ENCODE results near the gene SPOCK1. TPM values are rescaled to one million over a fixed set of nuclear protein-coding genes. Genes with fewer than 3 reads are reported as not detected.

The SPOCK1 gene
- total and polyA plus RNA-seq, 2 of the 4 experiments (the other 2 are of a cell fraction) = 5.0 to 20.3 TPM

DNA sequence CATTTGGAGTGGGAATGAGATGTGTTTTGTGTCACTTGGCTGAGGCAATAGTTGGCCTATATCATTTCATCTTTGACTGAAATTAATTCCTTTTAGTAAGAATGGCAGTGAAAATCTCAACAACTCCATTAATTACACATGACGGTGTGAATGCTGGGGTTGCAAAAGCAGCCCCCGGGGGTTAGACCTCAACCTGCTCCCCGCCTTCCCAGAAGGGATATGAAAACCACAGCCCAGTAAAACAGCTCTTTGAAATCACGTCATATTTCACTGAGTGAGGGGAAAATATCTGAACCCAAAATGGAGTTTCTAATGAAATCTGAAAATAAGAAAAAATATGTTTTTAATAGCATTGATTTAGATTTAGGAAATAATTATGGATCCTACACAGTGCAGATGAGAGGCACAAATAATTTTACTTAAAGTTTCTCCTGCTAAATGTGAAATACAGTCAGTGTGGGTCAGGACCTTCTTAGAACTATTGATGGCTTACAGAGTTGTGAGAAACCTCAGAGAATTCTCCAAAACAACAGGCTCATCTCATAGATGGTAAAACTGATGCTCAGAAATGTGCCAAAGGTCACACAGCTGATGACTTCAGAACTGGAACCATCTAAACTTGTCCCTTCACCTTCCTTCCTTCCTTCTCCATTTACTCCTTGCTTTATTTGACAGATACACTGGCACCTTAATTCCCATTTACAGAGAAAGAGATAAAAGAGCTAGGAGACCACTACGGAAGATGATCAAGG lies 96.5 kb downstream of the SPOCK1 start:
- no peaks in the 10 kb centered on the region for H3K9me1 ChIP-seq (ENCODE audit: insufficient read depth, low read length)
- H2BK5ac ChIP-seq (ENCODE audit: low read depth, low read length, poor library complexity, severe bottlenecking) = no peak overlapping the region
- no peak overlapping the region for H2BK20ac ChIP-seq (ENCODE audit: low read depth, low read length)
- intact Hi-C loops (cut with micrococcal nuclease) = no loop called here
- no peaks in the 10 kb centered on the region for H3K4me1 ChIP-seq (ENCODE audit: control insufficient read depth, insufficient read depth, low read length)
- no peak overlapping the region for H2AK5ac ChIP-seq (ENCODE audit: low read depth, low read length)
- H3K9me3 ChIP-seq (ENCODE audit: control insufficient read depth, insufficient read depth, low read length) = no peaks in the 10 kb centered on the region
- no peak overlapping the region for H2BK15ac ChIP-seq (ENCODE audit: low read depth, low read length)
- no peak overlapping the region for H3K14ac ChIP-seq (replicated peaks; ENCODE audit: low read depth, low read length)
- H2BK120ac ChIP-seq (ENCODE audit: low read depth, low read length) = no peak overlapping the region
- H3K79me1 ChIP-seq (ENCODE audit: low read depth in 1 of 2, low read length in 2 of 2) = no peaks in the 10 kb centered on the region
- ATAC-seq (ENCODE audit: low read depth) (no peak), DNase-seq (no peak)
- no peak overlapping the region for H4K5ac ChIP-seq (ENCODE audit: low read depth, low read length)
- ChIA-PET POLR2A (ENCODE audit: unreplicated experiment) (no interaction called here), CTCF (no interaction called here)
- no peaks in the 10 kb centered on the region for H4K20me1 ChIP-seq (ENCODE audit: insufficient read depth, low read length)
- no peak overlapping the region for H2AFZ ChIP-seq (replicated peaks; ENCODE audit: low read length, poor library complexity)
- H3K27me3 ChIP-seq (ENCODE audit: control insufficient read depth, insufficient read depth, low read length) = no peaks in the 10 kb centered on the region
- H3K36me3 ChIP-seq (ENCODE audit: control insufficient read depth, insufficient read depth, low read length) = no peaks in the 10 kb centered on the region
- no CpG with 5 or more reads among the region's 5 CpGs for WGBS, 2 experiments (ENCODE audit: extremely low coverage in 2 of 2, insufficient read length in 1 of 2)
- H3K27ac ChIP-seq (ENCODE audit: insufficient read depth, low read length) = no peak overlapping the region
- H3K9ac ChIP-seq (ENCODE audit: low read depth, low read length) = no peak overlapping the region
- in situ Hi-C loops (cut with MboI; ENCODE audit: low sequenced_read_pairs) = no loop called here
- dilution Hi-C loops (cut with HindIII; ENCODE audit: low sequenced_read_pairs, unreplicated experiment) = no loop called here
- H3K23ac ChIP-seq (ENCODE audit: low read depth, low read length) = no peak overlapping the region
- no peak overlapping the region for H3K4me3 ChIP-seq (ENCODE audit: insufficient read depth, low read depth, low read length)
- no peak overlapping the region for H4K91ac ChIP-seq (ENCODE audit: insufficient read depth, low read depth, low read length)
- no peak overlapping the region for H3K4me2 ChIP-seq (ENCODE audit: low read depth, low read length)
- H3K4ac ChIP-seq (ENCODE audit: low read depth, low read length) = no peak overlapping the region
- no TSS peak for BruUV-seq (replicated peaks)
- H3K18ac ChIP-seq (ENCODE audit: low read depth, low read length) = no peak overlapping the region
- no peak overlapping the region for H2AK9ac ChIP-seq (replicated peaks; ENCODE audit: low read depth, low read length, poor library complexity)
- H3K56ac ChIP-seq (ENCODE audit: extremely low read depth, insufficient read depth, low read length) = no peak overlapping the region
- no peak for TF ChIP-seq RFX5 (IDR thresholded peaks at IDR 0.05; ENCODE audit: low read depth, low read length)
- no peak for TF ChIP-seq MAFK (IDR thresholded peaks at IDR 0.05; ENCODE audit: low read depth, low read length)
- no peak for TF ChIP-seq CEBPB (IDR thresholded peaks at IDR 0.05; ENCODE audit: low read depth, low read length)
- no peak for TF ChIP-seq CHD1 (IDR thresholded peaks at IDR 0.05; ENCODE audit: low read depth, low read length)
- TF ChIP-seq MXI1 (IDR thresholded peaks at IDR 0.05; ENCODE audit: borderline replicate concordance, low read depth, low read length) = no peak
- no peak for TF ChIP-seq RCOR1 (IDR thresholded peaks at IDR 0.05; ENCODE audit: insufficient replicate concordance, low read length)
- no peak overlapping the region for H4K8ac ChIP-seq (ENCODE audit: low read depth in 2 of 2, low read length in 2 of 2)

Data from IMR-90 (cell line).